ENCODE data around the gene AKT1S1.
"Not testable (repeated sequence)": the region's sequence is repeated elsewhere in the genome, so short reads cannot be mapped to it uniquely, and the experiment has no call there.

Gene AKT1S1

GRCh38 chr19:49877020-49877878, at the start of gene AKT1S1, which contains the start of gene TBC1D17:
TSS of gene AKT1S1 (minus strand) at chr19:49877355. CDS start at chr19:49873295, 4,060 bp downstream.
TSS of gene TBC1D17 (plus strand) at chr19:49877702. CDS start at chr19:49877724, 22 bp downstream.
- peak; percentile 95 for DNase-seq

GRCh38 chr19:49926515-49926914, 49.4 kb upstream of the AKT1S1 start:
- DNase-seq = no peak

GRCh38 chr19:49925486-49925885, 48.3 kb upstream of the AKT1S1 start:
- no peak for DNase-seq

- not testable (repeated sequence) for DNase-seq
These were observed 47.7 kb upstream of the AKT1S1 start for GRCh38 chr19:49924881-49925210.

- no peak for DNase-seq
These were observed 47.1 kb upstream of the AKT1S1 start for GRCh38 chr19:49924004-49924880.

GRCh38 chr19:49923055-49924003, 46.2 kb upstream of the AKT1S1 start:
- no peak for DNase-seq

GRCh38 chr19:49921871-49922795, 45.0 kb upstream of the AKT1S1 start:
- DNase-seq = no peak

- no peak for DNase-seq
These were observed 43.6 kb upstream of the AKT1S1 start for GRCh38 chr19:49920624-49921363.

- DNase-seq = no peak
These were observed 40.9 kb upstream of the AKT1S1 start for GRCh38 chr19:49918089-49918488.

GRCh38 chr19:49916839-49917733, 39.9 kb upstream of the AKT1S1 start:
- DNase-seq = no peak

- DNase-seq = no peak
These were observed 38.1 kb upstream of the AKT1S1 start for GRCh38 chr19:49915271-49915670.

- no peak for DNase-seq
These were observed 36.6 kb upstream of the AKT1S1 start for GRCh38 chr19:49913720-49914119.

GRCh38 chr19:49912965-49913685, 36.0 kb upstream of the AKT1S1 start:
- no peak for DNase-seq

GRCh38 chr19:49911381-49912145, 34.4 kb upstream of the AKT1S1 start:
- no peak for DNase-seq

GRCh38 chr19:49910179-49910578, 33.0 kb upstream of the AKT1S1 start:
- no peak for DNase-seq

GRCh38 chr19:49908480-49909420, 31.6 kb upstream of the AKT1S1 start:
- no peak for DNase-seq
